Activated B cell treated with CpG ODN at 0.5 μM for 24 hours (primary cell): ENCODE results near the gene STPG1. TPM values are rescaled to one million over a fixed set of nuclear protein-coding genes. Genes with fewer than 3 reads are reported as not detected.

Experiments
- ATAC-seq: fragments of 200-7000 bp; cut with Tn5 transposase; one replicate; pipeline ENCODE4 v1.10.0; 2021; ENCODE audit warnings: low read depth, mild to moderate bottlenecking, moderate library complexity
- CTCF ChIA-PET: fragments of 350-600 bp; sonication (Branson Sonifier 250); formaldehyde crosslinking; loops from one replicate; lab custom pipeline; 2021; ENCODE audit warnings: antibody characterized with exemption; lab: Charles Lee
- POLR2A ChIA-PET: fragments of 350-600 bp; sonication (Branson Sonifier 250); formaldehyde crosslinking; loops from one replicate; lab custom pipeline; 2021; ENCODE audit warnings: antibody characterized with exemption; lab: Charles Lee
- DNase-seq: peaks from one replicate; pipeline ENCODE4 v3.0.0; 2022
- H3K27ac Mint-ChIP-seq: one replicate; pipeline ENCODE4 v1.8.0; 2020; ENCODE audit warnings: mixed read lengths
- H3K27me3 Mint-ChIP-seq: one replicate; pipeline ENCODE4 v1.8.0; 2021; ENCODE audit warnings: mixed read lengths
- H3K36me3 Mint-ChIP-seq: one replicate; pipeline ENCODE4 v1.8.0; 2021; ENCODE audit warnings: low read depth, mixed read lengths
- H3K4me1 Mint-ChIP-seq: one replicate; pipeline ENCODE4 v1.8.0; 2021; ENCODE audit warnings: mixed read lengths
- H3K4me3 Mint-ChIP-seq: one replicate; pipeline ENCODE4 v1.8.0; 2020; ENCODE audit warnings: mild to moderate bottlenecking, mixed read lengths
- H3K9me3 Mint-ChIP-seq: one replicate; pipeline ENCODE4 v1.8.0; 2020; ENCODE audit warnings: mixed read lengths
- intact Hi-C: fragments of 100-400 bp; cut with micrococcal nuclease; formaldehyde crosslinking; loops from one replicate; pipeline ENCODE4 v1.15.1; 2024
- total RNA-seq: library from RNA; stranded (reverse); gene quantifications from 2 replicates; pipeline ENCODE4 v1.2.3, GENCODE V29; 2022
- TF ChIP-seq, protein P1 (sequence below): fragments of 200-600 bp; IDR thresholded peaks from one replicate; pipeline ENCODE4 v1.8.0; 2022; ENCODE audit warnings: antibody characterized with exemption, mild to moderate bottlenecking

STPG1 gene
- total RNA-seq, 1 donor from 2014 or later = 7.4 TPM

DNA sequence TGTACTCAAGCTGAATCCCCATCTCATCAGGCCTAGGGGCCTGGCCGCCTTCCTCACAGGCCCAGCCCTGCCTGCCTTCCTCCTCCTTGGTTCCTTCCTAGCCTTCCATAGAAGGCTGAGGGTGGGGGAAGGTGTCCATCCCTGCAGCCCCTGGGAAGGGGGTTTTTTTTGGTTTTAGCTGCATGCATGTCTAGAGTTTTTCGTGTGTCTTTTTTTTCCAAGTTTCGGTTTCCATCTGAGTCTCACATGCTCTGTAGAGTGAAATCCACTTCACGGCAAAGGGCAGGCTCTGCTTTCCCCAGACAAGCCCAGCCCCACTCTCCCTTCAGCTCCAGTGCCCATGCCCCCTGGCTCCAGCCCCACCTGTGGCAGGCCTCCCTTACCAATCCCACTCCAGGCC is 62.3 kb downstream of the STPG1 start:
- Mint-ChIP-seq H3K9me3 (no peaks in the 10 kb centered on the region), H3K36me3 (no peaks in the 10 kb centered on the region), H3K4me1 (peaks cover 5% of the 10 kb centered on the region), H3K27ac (no peak overlapping the region), H3K27me3 (peaks cover 4% of the 10 kb centered on the region), H3K4me3 (no peak overlapping the region)
- TF ChIP-seq, protein P1, sequence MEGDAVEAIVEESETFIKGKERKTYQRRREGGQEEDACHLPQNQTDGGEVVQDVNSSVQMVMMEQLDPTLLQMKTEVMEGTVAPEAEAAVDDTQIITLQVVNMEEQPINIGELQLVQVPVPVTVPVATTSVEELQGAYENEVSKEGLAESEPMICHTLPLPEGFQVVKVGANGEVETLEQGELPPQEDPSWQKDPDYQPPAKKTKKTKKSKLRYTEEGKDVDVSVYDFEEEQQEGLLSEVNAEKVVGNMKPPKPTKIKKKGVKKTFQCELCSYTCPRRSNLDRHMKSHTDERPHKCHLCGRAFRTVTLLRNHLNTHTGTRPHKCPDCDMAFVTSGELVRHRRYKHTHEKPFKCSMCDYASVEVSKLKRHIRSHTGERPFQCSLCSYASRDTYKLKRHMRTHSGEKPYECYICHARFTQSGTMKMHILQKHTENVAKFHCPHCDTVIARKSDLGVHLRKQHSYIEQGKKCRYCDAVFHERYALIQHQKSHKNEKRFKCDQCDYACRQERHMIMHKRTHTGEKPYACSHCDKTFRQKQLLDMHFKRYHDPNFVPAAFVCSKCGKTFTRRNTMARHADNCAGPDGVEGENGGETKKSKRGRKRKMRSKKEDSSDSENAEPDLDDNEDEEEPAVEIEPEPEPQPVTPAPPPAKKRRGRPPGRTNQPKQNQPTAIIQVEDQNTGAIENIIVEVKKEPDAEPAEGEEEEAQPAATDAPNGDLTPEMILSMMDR = no peak
- CTCF ChIA-PET = no interaction called here
- peak; percentile 42 for ATAC-seq
- no peak for DNase-seq
- intact Hi-C loops = no loop called here
- POLR2A ChIA-PET = no interaction called here

DNA sequence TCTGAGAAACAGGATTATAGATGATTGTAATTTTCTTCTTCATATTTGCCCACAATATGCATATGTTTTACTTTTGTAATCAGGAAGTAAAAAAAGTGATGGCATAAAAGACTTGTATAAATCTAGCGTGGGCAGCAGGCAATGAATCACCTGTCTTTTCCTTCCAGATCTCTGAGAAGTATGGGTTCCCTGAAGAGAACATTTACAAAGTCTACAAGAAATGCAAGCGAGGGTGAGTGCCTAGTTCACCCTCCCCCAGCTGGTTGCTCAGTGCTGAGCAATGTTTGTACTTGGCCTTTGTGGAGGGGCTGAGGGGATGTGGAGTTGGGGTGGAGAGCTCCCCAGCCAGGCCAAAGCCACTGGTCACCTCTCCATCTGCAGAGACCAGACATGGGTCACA is 63.7 kb downstream of the STPG1 start:
- H3K27ac Mint-ChIP-seq = no peak overlapping the region
- intact Hi-C loops = no loop called here
- H3K9me3 Mint-ChIP-seq = no peaks in the 10 kb centered on the region
- H3K4me1 Mint-ChIP-seq = peaks cover 5% of the 10 kb centered on the region
- no peak overlapping the region for H3K4me3 Mint-ChIP-seq
- ATAC-seq (no peak), DNase-seq (no peak)
- TF ChIP-seq, protein P1 = no peak
- POLR2A ChIA-PET = no interaction called here
- CTCF ChIA-PET = no interaction called here
- H3K27me3 Mint-ChIP-seq = peaks cover 4% of the 10 kb centered on the region
- no peaks in the 10 kb centered on the region for H3K36me3 Mint-ChIP-seq

DNA sequence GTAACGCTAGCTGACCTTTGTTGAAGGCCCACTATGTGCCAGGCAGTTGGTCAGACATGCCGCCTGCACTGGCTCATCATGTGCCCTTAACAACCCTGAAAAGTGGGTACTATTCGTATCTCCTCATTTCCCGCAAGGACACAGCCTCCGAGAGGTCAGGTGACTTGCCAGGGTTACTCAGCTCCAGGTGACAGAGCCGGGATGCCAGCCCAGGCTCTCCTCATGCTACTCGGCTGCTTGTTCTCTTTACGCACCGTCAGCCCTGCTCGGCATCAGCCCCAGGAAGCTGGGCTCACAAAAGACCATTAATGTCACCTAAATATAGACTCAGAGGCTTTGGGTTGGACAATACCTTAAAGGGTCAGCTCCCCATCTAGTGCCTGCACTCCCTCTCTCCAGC is 65.4 kb downstream of the STPG1 start:
- CTCF ChIA-PET = interaction anchor here (0.9 to 1.1 kb wide), 2 partner anchors 18 to 148 kb away, joined by 3 read pairs; no protein-coding TSS in a partner anchor

DNA sequence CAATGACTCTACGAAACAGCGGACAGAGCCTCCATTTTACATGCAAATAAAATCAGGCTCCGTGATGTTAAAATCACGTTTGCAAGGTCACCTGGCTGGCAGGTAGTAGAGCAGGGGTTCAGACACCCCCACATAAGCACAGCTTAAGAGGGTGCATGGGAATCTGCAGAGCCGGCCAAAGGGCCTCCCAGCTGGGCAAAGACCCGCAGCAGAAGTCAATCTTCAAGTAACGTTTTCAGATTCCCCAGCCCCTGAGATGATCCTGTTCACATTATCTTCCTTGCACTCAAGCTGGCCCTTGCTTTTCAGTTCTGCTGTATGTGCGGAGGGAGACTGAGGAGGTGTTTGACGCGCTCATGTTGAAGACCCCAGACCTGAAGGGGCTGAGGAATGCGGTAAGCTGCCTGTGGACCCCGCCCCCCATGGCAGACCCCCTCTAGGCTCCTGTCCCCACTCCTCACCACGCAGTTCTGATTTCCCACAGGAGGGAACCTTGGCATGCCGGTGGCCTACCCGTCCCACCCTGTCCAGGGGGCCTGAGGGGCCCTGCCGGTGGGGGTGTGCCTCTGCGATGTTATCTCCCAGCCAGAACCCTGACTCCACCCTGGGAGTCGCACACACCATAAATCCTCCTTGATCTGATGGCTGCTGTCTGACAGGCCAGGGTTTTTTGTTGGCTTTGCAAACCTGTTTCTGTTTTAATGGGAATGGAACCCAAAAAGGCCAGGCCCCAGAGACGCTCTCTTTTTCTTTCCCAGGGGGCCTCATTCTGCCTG is 66.2 kb downstream of the STPG1 start:
- no peak overlapping the region for H3K4me3 Mint-ChIP-seq
- peaks cover 5% of the 10 kb centered on the region for H3K4me1 Mint-ChIP-seq
- ATAC-seq (no peak), DNase-seq (no peak)
- ChIA-PET POLR2A (no interaction called here), CTCF (interaction anchor here (0.9 to 1.1 kb wide), 2 partner anchors 17 to 148 kb away, joined by 3 read pairs; no protein-coding TSS in a partner anchor)
- H3K27me3 Mint-ChIP-seq = peaks cover 4% of the 10 kb centered on the region
- TF ChIP-seq, protein P1 = no peak
- no peaks in the 10 kb centered on the region for H3K9me3 Mint-ChIP-seq
- H3K36me3 Mint-ChIP-seq = no peaks in the 10 kb centered on the region
- H3K27ac Mint-ChIP-seq = no peak overlapping the region
- intact Hi-C loops = no loop called here

More for the DNA sequence above, 65.4 kb downstream of the STPG1 start:
- Mint-ChIP-seq H3K4me3 (no peak overlapping the region), H3K9me3 (no peaks in the 10 kb centered on the region), H3K27ac (no peak overlapping the region), H3K27me3 (peaks cover 4% of the 10 kb centered on the region), H3K36me3 (no peaks in the 10 kb centered on the region), H3K4me1 (peaks cover 5% of the 10 kb centered on the region)
- DNase-seq (no peak), ATAC-seq (no peak)
- POLR2A ChIA-PET = no interaction called here
- intact Hi-C loops = no loop called here
- TF ChIP-seq, protein P1 = no peak

DNA sequence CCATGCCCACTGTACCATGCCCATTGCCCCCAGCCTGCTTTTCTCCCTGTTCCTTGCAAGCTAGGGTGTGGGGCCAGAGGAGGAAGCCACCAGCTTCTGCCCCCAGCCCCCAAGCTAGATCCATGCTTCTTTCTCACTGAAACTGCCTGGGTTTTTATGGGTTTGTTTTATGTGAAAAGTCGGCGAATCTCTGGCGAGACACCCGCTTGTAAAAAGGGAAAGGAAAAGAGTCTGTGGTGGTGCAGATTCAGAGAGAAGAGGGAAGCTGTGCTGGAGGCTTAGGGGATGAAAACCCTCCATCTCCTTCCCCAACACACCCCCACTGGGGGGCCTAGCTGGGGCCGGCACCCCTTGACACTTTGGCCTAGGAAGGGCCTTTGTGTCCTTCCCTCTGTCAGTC is 68.2 kb downstream of the STPG1 start:
- Mint-ChIP-seq H3K9me3 (no peaks in the 10 kb centered on the region), H3K4me1 (no peaks in the 10 kb centered on the region)
- POLR2A ChIA-PET = no interaction called here

More for the DNA sequence above, 68.2 kb downstream of the STPG1 start:
- no peak overlapping the region for H3K27ac Mint-ChIP-seq
- DNase-seq (no peak), ATAC-seq (no peak)
- TF ChIP-seq, protein P1 = no peak
- CTCF ChIA-PET = no interaction called here
- H3K4me3 Mint-ChIP-seq = no peak overlapping the region
- intact Hi-C loops = no loop called here
- H3K36me3 Mint-ChIP-seq = no peaks in the 10 kb centered on the region
- peaks cover 8% of the 10 kb centered on the region for H3K27me3 Mint-ChIP-seq
